Ecto neural progenitor cell (in vitro differentiated cells): ENCODE results near the gene GRK1.

ENCODE experiments used
- DNase-seq: peaks from one replicate; pipeline ENCODE4 v3.0.0-alpha.2; 2018; ENCODE audit warnings: low spot score

GRK1 gene

DNA sequence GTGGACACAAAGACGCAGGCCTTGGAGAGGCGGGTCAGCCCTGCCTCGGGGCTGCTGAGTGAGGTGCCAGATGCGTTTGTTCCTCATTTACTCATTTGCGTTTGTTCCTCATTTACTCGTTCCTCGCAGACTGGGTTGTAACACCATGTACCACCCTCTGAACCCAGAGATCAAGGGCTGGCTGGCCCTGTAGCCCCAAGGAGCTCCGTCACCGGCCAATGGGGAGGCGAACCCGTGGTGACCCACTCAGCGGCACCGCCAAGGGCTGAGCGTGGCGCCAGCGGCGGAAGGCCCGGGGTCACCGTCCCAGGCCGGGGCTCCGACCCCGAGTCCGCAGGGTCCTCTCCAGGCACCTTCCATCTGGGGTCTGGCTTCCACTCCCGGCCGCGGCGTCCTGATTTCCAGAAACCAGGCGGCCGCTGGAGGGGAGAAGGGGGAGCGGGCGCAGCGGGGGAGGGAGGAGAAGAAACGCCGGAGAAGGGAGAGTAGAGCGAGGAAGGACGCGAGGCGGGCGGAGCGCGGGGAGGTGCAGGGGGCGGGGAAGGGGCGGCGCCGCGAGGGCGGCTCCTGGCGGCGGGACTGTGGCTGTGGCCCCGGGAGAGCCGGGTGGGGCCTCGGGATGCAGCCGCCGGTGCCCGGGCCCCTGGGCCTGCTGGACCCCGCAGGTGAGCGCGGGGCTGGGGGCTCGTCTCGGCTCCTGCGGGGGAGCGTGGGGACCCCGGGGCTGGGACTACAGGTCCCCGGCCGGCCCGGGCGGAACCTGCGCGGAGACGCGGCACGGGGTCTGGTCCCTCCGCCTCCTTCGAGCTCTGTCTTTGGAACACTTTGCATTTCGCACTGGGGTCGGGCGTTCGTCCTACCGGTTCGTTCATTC, 91.9 kb downstream of the GRK1 start, which contains the start of gene TMEM255B:
TMEM255B (plus strand) TSS at position 576 of the 874 bp plus-strand sequence; CDS start at position 620, 44 bp downstream.
- DNase-seq, result peak; percentile 91

DNA sequence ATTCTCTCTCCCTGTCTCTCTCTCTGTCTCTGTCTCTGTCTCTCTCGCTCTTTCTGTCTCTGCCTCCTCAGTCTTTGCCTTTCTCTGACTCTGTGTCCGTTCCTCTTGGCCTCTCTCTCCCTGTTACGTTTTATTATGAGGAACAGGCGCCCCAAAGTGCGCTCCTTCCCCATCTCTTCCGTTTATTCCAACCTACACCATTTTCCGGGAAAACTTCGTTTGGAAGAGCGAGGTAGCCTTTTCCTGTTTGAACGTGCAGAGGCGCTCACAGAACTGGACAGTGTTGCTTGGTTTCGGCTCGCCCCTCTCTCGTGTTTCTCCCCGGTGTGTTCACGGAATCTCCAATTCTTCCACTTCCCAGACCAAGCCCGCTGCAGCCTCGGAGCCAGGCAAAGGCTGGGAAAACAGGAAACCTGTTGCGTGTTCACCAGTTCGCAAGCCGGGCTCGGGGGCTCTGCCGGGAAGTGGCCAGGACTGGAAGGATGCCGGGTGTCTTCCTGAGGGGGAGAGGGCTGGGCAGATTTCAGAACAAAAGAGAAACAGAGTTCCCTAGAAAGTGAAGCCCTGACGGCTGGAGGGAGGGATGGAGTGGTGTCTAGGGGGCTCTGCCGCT, 92.6 kb downstream of the GRK1 start:
- DNase-seq, result no peak

DNA sequence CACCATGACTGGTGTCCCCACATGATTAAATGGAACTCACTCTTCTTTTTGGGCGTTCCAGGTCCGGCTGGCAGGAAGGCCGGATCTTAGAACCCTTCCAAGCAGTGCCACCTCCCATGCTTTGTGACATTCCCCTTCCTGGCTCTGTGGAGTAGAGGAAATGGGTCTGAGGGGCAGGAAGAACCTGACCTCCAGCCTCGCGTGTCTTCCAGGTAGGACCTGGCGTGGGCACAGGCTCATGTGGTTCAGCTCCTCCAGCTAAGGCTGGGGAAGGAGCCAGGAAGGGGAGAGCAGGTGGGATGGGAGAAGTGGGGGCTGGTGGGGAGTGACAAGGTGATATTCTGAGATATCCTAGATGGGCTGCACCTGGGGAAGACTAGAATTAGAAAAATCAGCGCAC, 94.1 kb downstream of the GRK1 start:
- DNase-seq, result no peak

DNA sequence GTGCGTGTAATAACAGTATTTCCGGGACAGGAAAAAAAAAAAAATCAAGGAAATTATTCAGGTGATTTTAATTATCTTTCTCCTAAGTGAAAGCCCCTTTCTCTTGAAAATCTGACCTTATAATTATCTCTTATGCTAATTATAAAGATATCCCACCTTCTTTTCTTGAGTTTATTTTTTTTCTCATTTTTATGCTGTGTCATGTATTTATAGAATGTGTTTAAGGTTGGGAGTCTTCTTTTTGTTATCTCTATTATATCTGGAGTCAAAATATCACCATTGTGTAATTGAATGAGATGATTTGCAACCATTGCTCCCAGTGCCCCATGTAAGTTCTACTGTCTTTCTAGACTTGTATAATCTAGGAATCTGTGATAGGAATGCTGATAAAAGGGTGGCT, 95.1 kb downstream of the GRK1 start:
- no peak for DNase-seq

DNA sequence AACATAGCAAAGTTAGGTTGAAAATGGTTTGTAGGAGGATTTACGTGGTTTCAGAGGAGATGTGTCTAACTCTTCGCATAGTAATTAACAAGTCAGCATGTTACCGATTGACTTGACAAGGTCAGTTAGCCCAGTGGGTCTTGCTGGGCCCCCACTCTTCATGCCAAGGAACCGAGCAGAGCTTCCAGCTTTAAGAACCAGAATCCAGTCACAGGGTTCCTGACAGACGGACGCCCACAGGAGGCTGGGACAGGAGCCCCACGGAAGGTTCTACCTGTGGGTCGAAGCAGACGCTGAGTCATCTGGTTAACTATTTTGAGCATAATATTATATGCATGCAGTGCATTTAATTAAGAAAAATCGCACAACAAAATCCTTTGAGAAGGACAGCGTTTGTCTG, 95.5 kb downstream of the GRK1 start:
- DNase-seq, result no peak

DNA sequence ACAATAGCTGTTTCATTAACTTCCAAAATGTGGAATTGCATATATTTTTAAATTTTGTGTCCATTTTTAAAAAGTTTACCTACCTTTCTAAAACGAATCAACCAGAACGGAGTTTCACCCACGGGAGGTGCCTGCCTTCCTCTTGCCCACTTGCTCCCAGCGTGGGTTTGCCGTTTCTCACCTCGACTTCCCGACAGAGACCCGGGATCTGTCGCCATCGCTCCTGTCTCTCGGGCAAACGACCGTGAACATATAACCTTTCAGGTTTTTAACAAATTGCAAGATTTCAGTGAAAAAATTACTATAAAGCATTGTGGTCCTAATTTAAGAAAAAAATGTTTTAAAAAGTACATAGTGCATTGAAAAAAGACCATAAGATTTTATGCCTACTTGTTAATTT, 96.2 kb downstream of the GRK1 start:
- no peak for DNase-seq

DNA sequence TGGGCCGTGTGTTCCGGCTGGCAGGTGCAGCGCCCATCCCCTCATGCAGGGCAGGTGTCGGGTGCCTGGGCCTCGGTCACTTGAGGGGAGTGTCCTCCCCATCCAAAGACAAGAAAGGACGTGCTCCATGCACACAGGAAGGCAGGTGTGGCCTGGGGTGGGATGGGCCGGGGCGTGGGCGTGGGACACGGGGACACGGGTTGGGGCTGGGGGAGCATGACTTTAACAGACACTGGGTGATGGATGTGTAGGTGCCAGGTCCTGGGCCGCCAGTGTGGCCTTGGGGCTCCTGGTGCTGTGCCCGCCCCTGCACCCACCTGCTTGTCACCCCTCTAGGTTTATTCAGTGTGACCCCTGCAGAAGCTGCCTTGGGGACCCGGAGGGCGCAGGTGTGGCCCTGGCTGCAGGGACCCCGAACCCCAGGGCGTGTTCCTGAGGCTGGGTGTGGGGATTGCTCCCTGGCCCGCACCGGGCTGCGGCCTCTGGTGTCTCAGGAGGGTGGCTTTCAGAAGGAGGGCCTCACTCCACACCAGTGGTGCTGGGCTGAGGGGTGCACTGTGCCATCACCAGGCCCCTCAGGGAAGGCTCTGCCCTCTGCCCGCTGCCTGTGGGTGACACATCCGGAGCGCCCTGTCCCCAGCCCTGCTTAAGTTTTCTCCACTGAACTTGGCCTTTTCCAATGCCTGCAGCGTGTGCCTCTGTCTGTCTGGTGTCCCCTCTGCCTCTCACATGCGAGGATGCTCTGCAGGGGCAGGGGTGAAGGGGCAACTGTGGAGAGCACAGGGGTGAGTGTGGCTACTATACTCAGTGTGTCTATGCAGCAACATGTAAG, 97.2 kb downstream of the GRK1 start:
- DNase-seq, result no peak

DNA sequence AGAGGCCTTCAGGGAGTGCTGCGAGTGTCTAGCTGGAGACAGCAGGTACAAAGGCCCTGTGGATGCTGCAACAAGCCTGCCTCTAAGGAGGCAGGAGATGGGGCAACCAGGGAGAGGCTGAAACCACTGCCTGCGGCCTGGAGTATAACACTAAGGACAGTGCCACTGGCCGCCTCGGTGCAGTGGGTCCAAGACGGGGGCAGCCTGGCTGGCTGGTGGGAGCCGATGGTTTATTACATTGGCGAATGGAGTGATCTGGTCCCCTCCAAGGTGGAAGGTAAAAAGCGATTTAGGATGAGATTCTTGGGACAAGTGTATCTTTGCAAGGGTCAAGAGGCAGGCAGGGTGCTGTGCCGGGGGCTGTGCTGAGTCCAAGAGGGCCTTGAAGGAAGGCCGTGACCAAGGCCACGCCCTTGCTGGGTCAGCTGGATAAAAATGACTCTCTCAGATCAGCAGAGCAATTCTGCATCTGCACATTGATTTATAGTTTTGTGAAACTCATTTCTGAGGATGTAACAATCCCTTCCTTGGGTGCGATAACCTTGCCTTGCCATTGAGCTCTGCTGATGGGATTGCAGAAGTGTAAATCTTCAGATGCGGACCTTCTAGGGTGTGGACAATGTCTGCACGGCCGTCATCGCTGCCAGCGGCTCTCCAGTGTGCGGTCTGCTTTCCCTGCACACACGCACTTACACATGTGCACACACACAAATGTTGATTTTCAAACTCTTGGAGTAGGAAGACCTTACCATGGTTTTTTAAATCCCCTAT, 98.0 kb downstream of the GRK1 start:
- no peak for DNase-seq

DNA sequence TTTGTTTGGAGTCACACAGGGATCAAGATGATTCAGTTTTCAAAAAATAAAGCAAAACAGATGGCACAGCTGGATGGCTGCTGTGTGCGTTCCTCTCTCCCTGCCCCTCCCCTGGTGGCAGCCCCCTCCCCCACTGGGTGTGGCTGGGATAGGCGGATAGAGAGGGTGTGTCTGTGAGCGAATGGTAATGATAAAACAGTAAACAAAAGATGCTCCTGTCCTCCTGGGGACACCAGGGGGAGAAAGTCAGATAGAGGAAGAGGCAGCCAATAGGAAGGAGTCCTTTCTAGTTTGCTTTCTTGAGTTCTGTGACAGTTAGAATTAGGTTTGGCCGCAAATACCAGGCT, 98.5 kb downstream of the GRK1 start:
- DNase-seq, result no peak

DNA sequence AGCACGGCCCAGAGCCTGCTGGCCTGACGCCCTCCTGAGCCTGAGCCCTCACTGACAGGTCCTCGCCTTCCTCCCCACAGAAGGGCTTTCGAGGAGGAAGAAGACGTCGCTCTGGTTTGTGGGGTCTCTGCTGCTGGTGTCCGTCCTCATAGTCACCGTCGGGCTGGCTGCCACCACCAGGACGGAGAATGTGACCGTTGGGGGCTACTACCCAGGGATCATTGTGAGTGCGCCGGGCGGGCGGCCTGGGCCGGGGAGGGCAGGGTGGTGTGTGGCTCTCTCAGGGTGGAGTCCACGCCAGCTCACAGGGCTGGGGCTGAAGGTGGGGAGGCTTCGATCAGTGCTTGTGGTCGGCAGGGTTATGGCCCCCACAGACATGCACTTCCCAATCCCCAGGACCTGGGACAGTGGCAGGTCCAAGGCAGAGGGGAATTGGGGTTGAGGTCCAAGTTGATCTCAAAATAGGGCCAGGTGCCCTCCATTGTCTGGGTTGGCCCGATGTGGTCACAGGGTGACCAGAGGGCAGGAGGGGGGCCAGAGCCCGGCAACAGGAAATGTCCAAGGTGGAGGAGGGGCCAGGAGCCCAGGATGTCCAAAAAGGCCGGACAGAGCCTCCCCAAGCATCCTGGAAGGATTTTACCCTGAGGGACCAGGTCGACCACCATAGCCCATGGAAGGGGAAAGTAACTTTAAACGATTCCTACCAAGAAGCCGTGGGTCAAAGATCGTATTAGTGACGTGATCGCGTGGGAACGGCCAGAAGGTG, 99.2 kb downstream of the GRK1 start:
- DNase-seq, result no peak

DNA sequence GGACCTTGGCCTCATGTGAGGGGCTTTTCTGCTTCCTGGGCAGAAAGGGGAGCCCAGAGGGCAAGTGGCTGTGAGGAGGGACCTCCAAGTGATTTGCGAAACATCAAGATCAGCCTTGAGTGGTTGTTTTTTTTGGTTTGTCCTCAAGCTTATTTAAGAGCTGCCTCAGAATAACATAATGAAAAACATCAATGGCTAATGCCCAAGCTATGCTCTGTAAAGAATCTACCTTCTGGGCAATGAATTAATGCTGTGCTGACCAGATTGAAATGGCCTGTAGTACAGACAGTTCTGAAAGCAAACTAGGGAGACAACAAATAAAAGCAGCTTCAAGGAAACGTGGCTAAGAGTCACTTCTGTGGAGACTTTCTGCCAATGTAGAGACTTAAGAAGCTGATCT, 100.3 kb downstream of the GRK1 start:
- DNase-seq, result no peak

DNA sequence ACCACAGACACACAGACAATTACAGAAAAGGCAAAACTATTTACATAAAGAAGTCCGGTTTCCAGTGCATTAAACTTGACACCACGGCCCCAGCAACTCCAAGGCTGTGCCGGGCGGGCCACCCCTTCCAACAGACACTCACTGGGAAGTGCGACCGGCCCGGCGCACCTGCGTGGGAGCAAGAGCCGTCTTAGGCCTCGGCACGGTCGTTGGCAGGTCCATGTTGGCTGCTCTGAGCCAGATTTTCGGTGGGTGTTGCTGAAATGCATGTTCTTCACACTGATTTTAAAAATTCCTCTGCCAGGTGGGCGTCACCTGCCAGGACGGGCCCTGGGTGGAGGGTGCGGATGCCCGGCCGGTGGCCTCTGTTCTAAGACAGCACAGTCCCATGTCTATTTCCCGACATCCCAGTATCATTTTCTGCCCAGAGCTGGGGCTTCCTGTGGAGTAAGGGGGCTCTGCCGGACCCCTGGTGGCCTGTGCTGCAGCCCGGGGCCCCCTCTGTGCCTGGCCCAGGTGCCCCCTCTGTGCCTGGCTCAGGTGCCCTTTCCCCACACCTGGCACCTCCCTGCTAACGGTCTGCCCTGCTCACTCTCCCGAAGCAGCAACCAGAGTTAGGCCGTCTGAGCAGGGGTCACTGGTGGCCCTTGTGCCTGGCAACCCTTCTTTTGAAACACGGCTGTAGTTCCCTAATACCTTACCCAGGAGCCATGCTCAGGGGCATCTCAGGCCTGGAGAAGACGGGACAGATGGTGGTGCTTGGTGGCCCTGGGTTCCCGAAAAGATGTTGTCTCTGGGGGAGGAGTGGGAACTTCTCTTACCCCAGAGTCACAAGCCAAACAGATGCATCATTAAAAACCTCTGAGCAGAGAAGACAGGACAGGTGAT, 101.2 kb downstream of the GRK1 start:
- DNase-seq, result no peak

DNA sequence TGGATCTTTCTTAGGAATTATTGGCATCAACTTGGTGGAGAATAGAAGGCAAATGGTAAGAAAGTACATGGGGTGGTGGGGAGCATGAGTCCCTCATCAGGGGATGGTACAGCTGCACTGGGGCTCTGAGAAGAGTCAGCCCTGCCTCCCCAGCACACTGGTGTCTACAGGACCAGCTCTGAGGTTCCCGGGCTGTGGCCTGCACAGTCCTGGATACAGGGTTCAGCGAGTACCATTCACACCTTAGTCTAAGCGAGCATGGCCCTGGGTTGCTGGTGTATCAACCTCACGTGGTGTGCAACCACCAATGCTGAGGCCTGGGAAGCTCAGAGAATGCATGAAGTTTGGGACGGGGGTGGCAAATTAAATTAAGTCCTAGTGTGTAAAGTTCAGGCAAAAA, 102.1 kb downstream of the GRK1 start:
- DNase-seq, result no peak

DNA sequence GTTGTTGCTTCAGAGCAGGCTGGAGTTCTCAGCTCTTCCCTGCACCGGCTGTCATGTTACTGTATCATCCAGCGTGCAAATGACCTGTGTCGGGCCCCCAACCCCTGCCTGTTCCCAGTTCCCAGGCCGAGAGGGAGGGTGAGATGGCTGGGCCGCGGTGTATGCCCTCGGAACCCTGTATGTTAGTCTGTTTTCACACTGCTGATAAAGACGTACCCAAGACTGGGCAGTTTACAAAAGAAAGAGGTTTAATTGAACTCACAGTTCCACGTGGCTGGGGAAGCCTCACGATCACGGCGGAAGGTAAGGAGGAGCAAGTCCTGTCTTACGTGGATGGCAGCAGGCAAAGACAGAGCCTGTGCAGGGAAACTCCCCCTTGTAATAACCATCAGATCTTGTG, 102.9 kb downstream of the GRK1 start:
- DNase-seq, result no peak

DNA sequence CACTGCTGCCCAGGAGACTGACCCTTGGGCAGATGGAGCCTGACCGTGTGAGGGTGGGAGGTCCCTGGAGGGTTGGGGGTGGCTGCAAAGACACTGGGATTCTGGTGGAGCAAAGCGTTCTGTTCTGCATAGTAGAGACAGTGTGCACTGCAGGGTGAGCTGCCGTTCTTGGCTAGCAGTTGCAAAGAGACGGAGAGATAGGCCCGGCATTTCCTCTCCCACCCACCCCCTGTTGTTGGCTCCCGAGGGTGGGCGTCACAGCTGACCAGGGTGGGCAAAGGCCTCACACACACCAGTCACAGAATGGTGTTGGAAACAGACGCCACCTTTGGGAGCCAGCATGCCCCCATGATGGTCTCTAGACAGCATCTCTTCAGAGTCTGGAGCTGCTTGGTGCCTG, 103.4 kb downstream of the GRK1 start:
- DNase-seq, result no peak

DNA sequence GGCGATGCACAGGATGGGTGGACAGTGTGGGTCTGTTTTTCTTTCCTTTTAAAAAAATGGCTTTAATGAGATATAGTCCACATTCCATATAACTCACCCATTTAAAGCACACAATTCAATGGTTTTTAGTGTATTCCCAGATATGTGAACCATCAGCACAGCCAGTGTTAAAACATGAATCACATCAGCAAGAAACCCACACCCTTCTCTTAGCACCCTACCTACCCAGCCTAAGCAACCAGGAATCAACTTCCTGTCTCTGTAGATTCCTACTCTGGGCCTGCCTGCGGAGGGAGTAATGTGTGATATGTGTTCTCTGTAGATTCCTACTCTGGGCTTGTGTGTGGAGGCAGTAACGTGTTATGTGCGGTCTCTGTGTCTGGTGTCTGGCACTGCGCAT, 103.9 kb downstream of the GRK1 start:
- DNase-seq, result no peak

DNA sequence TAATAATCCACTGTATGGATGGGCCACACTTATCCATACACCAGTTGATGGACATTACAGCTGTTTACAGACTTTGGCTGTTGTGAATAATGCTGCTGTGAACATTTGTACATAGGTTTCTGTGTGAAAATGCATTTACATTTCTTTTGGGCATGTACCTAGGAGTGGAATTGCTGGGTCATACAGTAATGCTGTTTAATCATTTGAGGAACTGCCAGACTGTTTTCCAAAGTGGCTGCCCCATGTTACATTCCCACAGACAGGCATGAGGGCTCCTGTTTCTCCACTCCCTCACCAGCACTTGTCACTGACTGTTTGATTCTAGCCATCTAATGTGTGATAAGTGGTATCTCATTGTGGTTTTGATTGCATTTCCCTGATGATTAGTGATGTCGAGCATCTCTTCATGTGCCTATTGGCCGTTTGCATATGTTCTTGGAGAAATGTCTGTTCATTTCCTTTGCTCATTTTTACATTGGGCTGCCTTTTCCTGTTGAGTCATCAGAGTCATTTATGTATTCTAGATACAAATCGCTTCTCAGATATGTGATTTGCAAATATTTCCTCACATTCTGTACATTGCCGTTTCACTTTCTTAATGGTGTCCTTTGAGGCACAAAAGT, 104.8 kb downstream of the GRK1 start:
- no peak for DNase-seq

DNA sequence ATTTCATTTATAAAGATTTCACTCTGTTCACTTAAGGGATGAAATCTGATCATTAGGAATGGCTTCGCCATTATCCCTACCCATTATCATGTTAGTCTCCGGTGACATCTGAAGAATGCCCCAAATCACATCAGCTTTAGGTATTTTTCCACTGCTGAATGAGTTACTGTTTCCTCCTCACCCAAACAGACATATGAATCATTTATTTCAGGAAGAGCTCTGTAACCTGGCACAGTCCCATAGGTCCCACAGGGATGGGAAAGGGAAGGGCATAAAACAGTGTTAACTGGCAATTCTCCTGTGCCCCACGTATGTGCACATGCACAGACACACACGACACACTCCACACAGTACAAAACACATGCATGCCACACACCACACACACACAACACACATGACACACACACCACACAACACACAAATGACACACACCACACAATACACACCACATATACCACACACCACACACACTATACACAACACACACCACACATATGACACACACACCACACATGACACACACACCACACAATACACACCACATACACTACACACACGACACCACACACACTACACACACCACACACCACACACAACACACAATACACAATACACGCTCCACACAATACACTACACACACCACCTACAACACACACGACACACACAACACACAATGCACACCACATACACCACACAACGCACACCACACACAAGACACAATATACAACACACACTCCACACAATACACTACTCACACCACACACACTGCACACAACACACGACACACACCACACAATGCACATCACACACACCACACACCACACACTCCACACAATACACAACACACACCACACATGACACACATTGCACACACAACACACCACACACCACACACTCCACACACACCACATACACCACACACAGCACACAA, 107.4 kb downstream of the GRK1 start:
- no peak for DNase-seq
